Caco-2 (cell line): ENCODE results near the gene FOXJ1. TPM values are rescaled to one million over a fixed set of nuclear protein-coding genes. Genes with fewer than 3 reads are reported as not detected.

Experiments used
- BruUV-seq: library from RNA; stranded (reverse); fragments of 400-500 nt; replicated peaks from 2 replicates; lab custom pipeline; 2021; lab: Mats Ljungman, UMichigan
- CTCF ChIA-PET: fragments of 300-600 bp; sonication (Branson Sonifier 250); formaldehyde crosslinking; loops from one replicate; lab custom pipeline; 2022; ENCODE audit warnings: antibody characterized with exemption; lab: Charles Lee
- POLR2A ChIA-PET: fragments of 300-600 bp; sonication (Branson Sonifier 250); formaldehyde crosslinking; loops from one replicate; lab custom pipeline; 2022; ENCODE audit warnings: antibody characterized with exemption; lab: Charles Lee
- DNase-seq, 2 experiments: peaks; one replicate each; pipeline versions ENCODE4 v3.0.0 to v3.0.0-alpha.2; 2020 to 2022
- H3K27me3 ChIP-seq: replicated peaks from 2 replicates; pipeline ENCODE4 v1.6.0; 2011; ENCODE audit warnings: low read length; ENCODE audit not compliant: control insufficient read depth, insufficient read depth
- H3K36me3 ChIP-seq: 2 replicates; pipeline ENCODE4 v1.5.1; 2011; ENCODE audit warnings: low read length; ENCODE audit not compliant: control insufficient read depth, insufficient read depth
- H3K4me1 ChIP-seq: fragments of 250-450 bp; sonication (Bioruptor Pico); 2 replicates; pipeline ENCODE4 v1.5.1; 2020; ENCODE audit warnings: mild to moderate bottlenecking
- H3K4me3 ChIP-seq: 2 replicates; pipeline ENCODE4 v1.5.1; 2011; ENCODE audit warnings: low read depth, mild to moderate bottlenecking, control low read depth, low read length
- H3K9me3 ChIP-seq: fragments of 250-450 bp; sonication (Bioruptor Pico); 2 replicates; pipeline ENCODE4 v1.5.1; 2020; ENCODE audit warnings: mild to moderate bottlenecking, moderate library complexity
- H3K27ac Mint-ChIP-seq: one replicate; pipeline ENCODE4 v1.8.0; 2022; ENCODE audit warnings: mixed read lengths; ENCODE audit not compliant: unreplicated experiment
- H3K27me3 Mint-ChIP-seq: one replicate; pipeline ENCODE4 v1.8.0; 2022; ENCODE audit warnings: mixed read lengths; ENCODE audit not compliant: insufficient read depth, unreplicated experiment
- H3K36me3 Mint-ChIP-seq: one replicate; pipeline ENCODE4 v1.8.0; 2022; ENCODE audit warnings: mild to moderate bottlenecking, mixed read lengths; ENCODE audit not compliant: insufficient read depth, unreplicated experiment
- H3K4me1 Mint-ChIP-seq: one replicate; pipeline ENCODE4 v1.8.0; 2022; ENCODE audit warnings: low read depth, mixed read lengths; ENCODE audit not compliant: unreplicated experiment
- H3K4me3 Mint-ChIP-seq: one replicate; pipeline ENCODE4 v1.8.0; 2022; ENCODE audit warnings: mild to moderate bottlenecking, moderate library complexity, mixed read lengths; ENCODE audit not compliant: unreplicated experiment
- H3K9me3 Mint-ChIP-seq: one replicate; pipeline ENCODE4 v1.8.0; 2022; ENCODE audit warnings: mixed read lengths; ENCODE audit not compliant: unreplicated experiment
- CTCF ChIP-seq, 2 experiments: fragments of 200-600 bp in 1 of 2; IDR thresholded peaks; 1 replicate in 1 of 2; 2 replicates in 1 of 2; pipeline versions ENCODE4 v1.5.1 to v1.8.0; 2011 to 2022; ENCODE audit warnings: antibody characterized with exemption in 1 of 2, control low read depth in 1 of 2, inconsistent platforms in 1 of 2, low read depth in 1 of 2, low read length in 1 of 2, mild to moderate bottlenecking in 1 of 2, moderate library complexity in 1 of 2; ENCODE audit not compliant: insufficient read depth in 1 of 2, severe bottlenecking in 1 of 2, unreplicated experiment in 1 of 2
- intact Hi-C: fragments of 100-400 bp; cut with micrococcal nuclease; formaldehyde crosslinking; loops from one replicate; pipeline ENCODE4 v1.10.0; 2022; ENCODE audit not compliant: unreplicated experiment
- microRNA-seq: library from miRNA; unstranded; fragments of <30 nt; microRNA quantifications from one replicate; pipeline ENCODE4 v1.2.0, GENCODE V29; 2022
- total RNA-seq: library from RNA; stranded (reverse); gene quantifications from 2 replicates; pipeline ENCODE4 v1.2.3, GENCODE V29; 2022

FOXJ1 gene
- total RNA-seq, 1 experiment from 2014 or later = 10.7 TPM

- Mint-ChIP-seq H3K27ac (no peak overlapping the region), H3K9me3 (no peaks in the 10 kb centered on the region), H3K36me3 (peaks cover 46% of the 10 kb centered on the region), H3K4me3 (no peak overlapping the region), H3K4me1 (no peaks in the 10 kb centered on the region), H3K27me3 (no peaks in the 10 kb centered on the region)
- POLR2A ChIA-PET = no interaction called here
- no peak overlapping the region for H3K4me3 ChIP-seq
- CTCF ChIA-PET = interaction anchor here (0.5 to 0.9 kb wide), 3 partner anchors 23 to 367 kb away, joined by 3 to 6 read pairs (median 4); partner anchors contain the start of gene UBE2O
- intact Hi-C loops = no loop called here
- peaks cover 5% of the 10 kb centered on the region for H3K36me3 ChIP-seq
- H3K9me3 ChIP-seq = no peaks in the 10 kb centered on the region
- no TSS peak for BruUV-seq
- no peaks in the 10 kb centered on the region for H3K4me1 ChIP-seq
- H3K27me3 ChIP-seq = no peaks in the 10 kb centered on the region
- no peak for TF ChIP-seq CTCF (IDR thresholded peaks at IDR 0.05; ENCODE audit: insufficient read depth in 1 of 2, low read depth in 1 of 2, low read length in 1 of 2, severe bottlenecking in 1 of 2, unreplicated experiment in 1 of 2)
- DNase-seq = no peak
These were observed 54.7 kb downstream of the FOXJ1 start for GRCh38 chr17:76086384-76086783.

Small RNAs within 50 kb of the gene (microRNA-seq; reads per million reads assigned to microRNA genes)
- not detected for gene MIR6868

Other genes with a start within 250 kb of the FOXJ1 start
- 23.1 and 25.2 TPM in 2 replicates for gene TRIM65, start 244.3 kb downstream of the FOXJ1 start, total RNA-seq
- 157 and 163 TPM in 2 replicates for gene MRPL38, start 236.4 kb downstream of the FOXJ1 start, total RNA-seq
- 13.9 and 14.1 TPM in 2 replicates for gene FBF1, start 200.2 kb downstream of the FOXJ1 start, total RNA-seq
- gene ACOX1, start 162.1 kb downstream of the FOXJ1 start, total RNA-seq = 43.7 and 48.3 TPM in 2 replicates
- gene TEN1, start 162.0 kb downstream of the FOXJ1 start, total RNA-seq = 19.1 and 20.3 TPM in 2 replicates
- gene CDK3, start 140.4 kb downstream of the FOXJ1 start, total RNA-seq = 5.2 and 6.8 TPM in 2 replicates
- 0.16 and 0.46 TPM in 2 replicates for gene EVPL, start 113.9 kb downstream of the FOXJ1 start, total RNA-seq
- gene SRP68, start 68.7 kb downstream of the FOXJ1 start, total RNA-seq = 105 and 113 TPM in 2 replicates
- 0.50 and 0.79 TPM in 2 replicates for gene GALR2, start 66.5 kb downstream of the FOXJ1 start, total RNA-seq
- gene ZACN, start 62.1 kb downstream of the FOXJ1 start, total RNA-seq = 0.34 TPM in 1 of 2 replicates, not detected in the other
- 205 TPM in 2 replicates for gene EXOC7, start 37.5 kb downstream of the FOXJ1 start, total RNA-seq
- gene RNF157, start 99.2 kb upstream of the FOXJ1 start, total RNA-seq = 25.9 and 29.3 TPM in 2 replicates
- 50.0 and 51.6 TPM in 2 replicates for gene UBALD2, start 124.1 kb upstream of the FOXJ1 start, total RNA-seq
- gene QRICH2, start 167.0 kb upstream of the FOXJ1 start, total RNA-seq = 1.1 and 1.5 TPM in 2 replicates
- 81.3 and 87.6 TPM in 2 replicates for gene PRPSAP1, start 212.7 kb upstream of the FOXJ1 start, total RNA-seq
- gene SPHK1, start 243.4 kb upstream of the FOXJ1 start, total RNA-seq = 6.7 and 7.7 TPM in 2 replicates